Ramos (cell line): Measurements from ENCODE around the gene FAM83F.

Source experiments
- in situ Hi-C: fragments of 300-500 bp; cut with MboI; formaldehyde crosslinking; loops from one replicate; pipeline ENCODE4 v1.14.3; 2022; ENCODE audit warnings: low sequenced_read_pairs; ENCODE audit not compliant: unreplicated experiment

Gene FAM83F

GRCh38 chr22:39962071-39962470, 32.7 kb upstream of the FAM83F start:
- in situ Hi-C loops, result no loop called here

- in situ Hi-C loops, result no loop called here
These were observed 29.0 kb upstream of the FAM83F start for GRCh38 chr22:39965748-39966147.

GRCh38 chr22:39966470-39966869, 28.3 kb upstream of the FAM83F start:
- in situ Hi-C loops, result no loop called here

GRCh38 chr22:39967103-39967829, 27.5 kb upstream of the FAM83F start:
- in situ Hi-C loops, result no loop called here

DNA sequence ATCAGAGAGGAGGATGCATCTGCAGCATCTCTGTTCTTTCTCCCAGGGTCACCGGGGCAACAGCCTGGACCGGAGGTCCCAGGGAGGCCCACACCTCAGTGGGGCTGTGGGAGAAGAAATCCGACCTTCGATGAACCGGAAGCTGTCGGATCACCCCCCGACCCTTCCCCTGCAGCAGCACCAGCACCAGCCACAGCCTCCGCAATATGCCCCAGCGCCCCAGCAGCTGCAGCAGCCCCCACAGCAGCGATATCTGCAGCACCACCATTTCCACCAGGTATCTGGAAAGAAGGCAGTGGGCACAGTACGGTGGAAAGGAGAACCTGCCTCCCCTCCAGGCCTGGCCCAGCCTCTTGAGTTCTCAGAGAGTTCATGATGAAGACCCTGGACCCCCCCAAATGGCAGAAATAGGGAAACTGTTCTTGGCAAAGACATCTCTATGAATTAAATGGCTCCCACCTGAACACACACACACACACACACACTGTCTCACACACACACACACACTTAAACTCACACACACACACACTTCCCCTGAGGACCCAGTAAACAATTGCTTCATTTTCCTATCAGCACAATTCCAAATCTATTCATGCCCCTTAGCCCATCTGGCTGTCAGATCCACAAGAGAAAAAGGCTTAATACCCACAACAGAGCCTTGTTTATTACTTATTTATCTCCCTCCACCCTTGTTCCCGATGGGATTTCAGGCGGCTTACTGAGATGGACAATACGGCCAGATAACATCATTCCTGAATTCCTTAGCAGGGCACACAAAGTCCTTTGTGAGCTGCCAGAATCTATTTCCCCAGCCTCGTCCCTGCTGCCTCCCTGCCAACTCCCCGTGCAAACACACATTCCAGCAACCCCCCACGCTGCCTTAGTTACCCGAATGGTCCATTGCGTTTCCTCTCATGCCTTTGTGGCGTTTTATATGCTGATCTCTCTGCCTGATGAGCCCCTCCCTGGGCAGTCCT, 26.5 kb upstream of the FAM83F start:
- in situ Hi-C loops, result no loop called here

DNA sequence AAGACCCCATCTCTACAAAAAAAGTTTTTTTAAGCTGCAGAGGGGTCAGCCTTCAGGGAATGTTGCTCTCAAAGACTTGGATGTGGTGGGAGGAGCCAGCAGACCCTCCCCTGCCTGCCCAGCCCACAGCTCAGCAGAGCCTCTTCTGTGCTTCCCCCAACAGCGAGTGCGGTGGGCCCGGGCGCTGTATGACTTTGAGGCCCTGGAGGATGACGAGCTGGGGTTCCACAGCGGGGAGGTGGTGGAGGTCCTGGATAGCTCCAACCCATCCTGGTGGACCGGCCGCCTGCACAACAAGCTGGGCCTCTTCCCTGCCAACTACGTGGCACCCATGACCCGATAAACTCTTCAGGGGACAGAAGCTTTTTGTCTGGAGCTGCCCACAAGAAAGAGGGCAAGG, 24.0 kb upstream of the FAM83F start:
- in situ Hi-C loops, result no loop called here

DNA sequence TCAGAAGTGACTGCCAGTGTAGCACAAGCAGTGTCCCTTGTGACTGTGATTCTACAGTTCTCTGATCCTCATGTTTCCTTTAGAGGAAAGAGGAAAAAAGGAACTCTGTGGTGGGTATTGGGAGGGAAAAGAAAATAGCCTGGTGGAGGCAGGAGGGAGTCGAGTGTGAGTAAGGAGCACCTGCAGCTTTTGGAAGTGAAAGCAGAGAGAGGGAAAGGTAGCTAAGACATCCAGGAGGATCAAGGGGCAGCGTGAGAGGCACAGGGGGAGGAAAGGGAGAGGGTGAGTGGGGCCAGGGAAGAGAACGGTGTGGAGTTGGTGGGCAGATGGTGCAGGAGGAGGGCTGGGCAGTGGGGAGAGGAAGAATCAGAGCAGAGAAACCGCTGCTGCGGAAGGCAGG, 22.1 kb upstream of the FAM83F start:
- in situ Hi-C loops, result no loop called here

GRCh38 chr22:39973656-39974055, 21.1 kb upstream of the FAM83F start:
- in situ Hi-C loops, result no loop called here

- in situ Hi-C loops, result no loop called here
These were observed 20.7 kb upstream of the FAM83F start for GRCh38 chr22:39974065-39974464.

GRCh38 chr22:39979048-39979447, 15.7 kb upstream of the FAM83F start:
- in situ Hi-C loops, result no loop called here

DNA sequence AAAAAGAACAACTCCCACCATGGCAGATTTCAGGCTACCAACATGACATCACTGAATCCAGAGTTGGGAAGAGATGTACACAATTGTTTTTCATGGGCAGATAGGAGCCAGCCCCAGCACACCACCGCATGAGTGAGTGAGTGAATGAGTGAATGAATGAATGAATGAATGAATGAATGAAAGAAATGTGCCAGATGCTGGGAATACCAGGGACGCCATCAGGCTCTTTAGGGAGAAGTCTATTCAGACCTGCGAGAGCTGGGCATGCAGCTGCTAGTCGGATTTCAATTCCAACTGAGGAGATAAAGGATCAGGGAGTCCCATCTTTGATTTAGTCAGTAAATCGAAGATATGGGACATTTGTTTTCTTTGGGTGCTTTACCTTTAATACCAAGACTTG, 15.3 kb upstream of the FAM83F start:
- in situ Hi-C loops, result no loop called here

DNA sequence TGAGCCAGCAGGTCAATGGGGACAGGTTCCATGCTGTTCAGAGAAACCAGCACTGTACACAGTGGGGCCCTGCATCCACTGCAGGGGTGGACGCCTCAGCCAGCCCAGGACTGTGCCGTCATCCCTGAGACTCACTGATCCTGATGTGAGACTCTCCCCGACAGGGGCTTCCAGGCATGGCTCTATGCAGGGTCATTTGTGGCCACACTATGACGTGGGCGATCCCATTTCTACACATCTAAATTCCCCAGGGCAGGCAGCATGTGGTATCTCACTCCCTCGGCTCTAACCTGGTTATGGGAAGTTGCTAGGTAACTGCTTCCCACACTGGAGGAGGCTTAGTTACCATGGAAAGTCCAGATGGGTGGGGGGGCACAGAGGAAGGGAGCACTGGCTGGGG, 14.2 kb upstream of the FAM83F start:
- in situ Hi-C loops, result no loop called here

DNA sequence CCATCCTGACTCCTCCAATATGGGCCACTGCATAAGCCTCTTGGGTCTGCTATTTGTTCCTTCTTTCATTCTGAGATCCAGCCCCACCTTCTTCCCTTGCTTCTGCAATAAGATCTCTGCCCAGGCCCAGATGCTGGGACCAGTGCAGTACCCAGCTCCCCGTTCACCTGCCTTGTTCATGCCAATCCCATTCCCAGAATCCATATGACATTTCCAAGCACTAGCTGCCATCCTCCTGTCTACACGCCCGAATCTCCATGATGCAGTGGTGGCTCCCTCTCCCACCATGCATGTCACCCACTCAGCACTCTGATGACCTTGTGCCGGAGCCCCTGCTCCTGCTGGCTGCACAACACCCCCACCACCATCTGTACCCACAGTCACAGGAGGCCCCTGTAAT, 11.4 kb upstream of the FAM83F start:
- in situ Hi-C loops, result no loop called here

GRCh38 chr22:39984006-39984405, 10.7 kb upstream of the FAM83F start:
- in situ Hi-C loops, result no loop called here

DNA sequence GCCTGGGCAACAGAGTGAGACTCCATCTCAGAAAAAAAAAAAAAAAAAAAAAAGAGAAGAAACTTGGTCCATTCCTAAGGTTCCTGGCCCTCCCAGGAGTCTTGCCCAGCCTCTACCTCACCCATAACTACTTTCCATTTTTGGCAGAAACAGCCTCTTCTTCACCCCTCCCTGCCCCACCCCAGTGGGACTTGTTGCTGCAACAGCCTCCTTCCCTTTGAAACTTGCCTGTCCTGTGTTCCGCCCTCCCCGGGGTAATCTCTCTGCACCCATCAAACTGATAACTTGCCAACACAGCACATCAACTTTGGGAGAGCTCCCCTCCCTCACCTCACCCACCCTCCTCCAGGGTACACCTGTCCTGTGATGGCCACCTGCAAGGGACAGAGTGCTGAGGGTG, 10.0 kb upstream of the FAM83F start:
- in situ Hi-C loops, result no loop called here

DNA sequence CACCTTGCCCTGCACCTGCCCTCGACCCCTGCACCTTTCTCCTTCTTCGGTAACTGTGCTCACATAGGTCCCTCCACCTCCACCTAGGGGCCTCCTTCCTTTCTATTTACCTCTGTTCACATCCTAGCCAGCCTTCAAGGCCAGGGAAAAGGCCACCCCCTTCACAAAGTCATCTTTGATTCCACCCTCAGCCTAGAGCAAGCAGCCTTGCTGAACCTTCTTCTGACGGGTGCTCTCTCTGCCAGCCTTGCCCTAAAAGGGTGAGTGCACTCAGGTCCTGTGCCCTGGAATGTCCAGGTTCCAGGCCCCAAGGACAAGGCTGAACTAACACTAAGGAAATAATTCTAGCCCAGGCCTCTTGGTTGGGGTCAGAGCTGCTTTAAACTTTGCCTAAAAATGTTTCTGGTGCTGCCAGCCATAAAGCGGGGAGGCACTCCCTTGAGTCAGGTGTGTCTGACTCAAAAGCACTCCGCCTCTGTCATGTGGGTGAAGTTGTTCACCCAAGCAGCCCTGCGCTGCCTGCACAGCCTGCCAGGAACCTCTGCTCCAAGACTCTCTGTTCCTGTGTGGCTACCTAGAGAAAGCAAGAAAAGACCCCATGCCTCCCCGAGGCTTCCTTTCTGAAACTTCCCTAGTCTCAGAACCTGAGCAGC, 9.2 kb upstream of the FAM83F start:
- in situ Hi-C loops, result no loop called here

- in situ Hi-C loops, result no loop called here
These were observed 6.2 kb upstream of the FAM83F start for GRCh38 chr22:39988386-39989114.

DNA sequence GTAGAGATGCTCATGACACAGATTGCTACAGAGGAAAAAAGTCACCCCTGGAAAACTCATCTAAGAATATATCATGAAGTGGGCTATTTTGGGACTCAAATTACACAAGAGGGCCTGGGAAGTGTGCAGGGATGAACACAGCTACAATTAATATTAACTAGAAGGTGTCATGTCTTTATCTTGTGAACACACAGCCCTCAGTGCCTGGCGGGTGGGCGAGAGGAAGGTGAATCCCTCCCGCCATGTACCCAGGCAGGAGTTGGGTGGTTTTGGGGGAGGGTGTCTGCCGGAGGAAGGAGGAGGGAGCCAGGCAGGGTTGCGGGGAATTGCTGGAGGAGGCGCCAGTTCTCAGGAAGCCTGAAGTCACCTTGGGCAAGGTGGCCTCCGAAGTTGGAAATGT, 5.1 kb upstream of the FAM83F start:
- in situ Hi-C loops, result no loop called here

DNA sequence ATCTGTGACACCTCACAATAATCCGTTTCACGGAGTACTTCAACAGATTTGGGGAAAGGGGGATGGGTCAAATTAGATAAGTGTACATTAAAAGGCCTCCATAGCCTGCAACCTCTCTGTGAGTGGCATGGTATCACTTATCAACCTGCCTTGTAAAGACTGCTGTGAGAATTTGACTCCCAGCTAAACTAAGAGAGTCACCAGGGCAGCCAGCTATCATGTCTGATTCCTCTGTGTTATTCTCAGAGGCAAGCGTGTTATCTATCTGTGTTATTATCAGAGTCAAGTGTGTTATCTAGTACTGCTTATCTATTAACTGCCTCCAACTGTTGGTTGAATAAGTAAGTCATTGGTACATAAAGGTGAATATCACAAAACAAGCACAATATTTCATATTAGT, 4.1 kb upstream of the FAM83F start:
- in situ Hi-C loops, result no loop called here

GRCh38 chr22:39991159-39991860, 3.4 kb upstream of the FAM83F start:
- in situ Hi-C loops, result no loop called here
